ENCODE data around the gene SLCO2A1.

SLCO2A1 gene

DNA sequence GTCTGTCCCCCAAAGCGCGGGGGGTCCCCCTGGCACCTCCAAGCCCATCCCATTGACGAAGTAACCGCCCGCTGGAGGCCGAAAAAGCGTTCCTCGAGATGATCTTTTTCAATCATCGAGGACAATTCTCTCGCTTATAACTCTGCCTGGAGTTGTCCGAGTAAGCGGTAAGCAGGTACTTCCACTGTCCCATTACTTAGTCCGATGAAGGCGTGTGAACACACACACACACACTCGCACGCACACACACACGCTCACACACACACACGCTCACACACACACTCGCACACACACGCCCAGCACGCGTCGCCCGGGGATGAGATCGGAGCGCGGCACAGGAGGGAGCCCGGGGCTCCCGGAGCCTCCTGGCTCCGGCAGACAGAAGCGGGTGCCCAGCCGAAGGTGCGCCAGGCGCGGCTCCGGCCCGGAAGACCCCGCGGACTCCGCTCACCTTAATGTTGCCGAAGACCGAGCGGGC lies 430 bp downstream of the SLCO2A1 start (continued):
- TF ChIP-seq, protein P1, sequence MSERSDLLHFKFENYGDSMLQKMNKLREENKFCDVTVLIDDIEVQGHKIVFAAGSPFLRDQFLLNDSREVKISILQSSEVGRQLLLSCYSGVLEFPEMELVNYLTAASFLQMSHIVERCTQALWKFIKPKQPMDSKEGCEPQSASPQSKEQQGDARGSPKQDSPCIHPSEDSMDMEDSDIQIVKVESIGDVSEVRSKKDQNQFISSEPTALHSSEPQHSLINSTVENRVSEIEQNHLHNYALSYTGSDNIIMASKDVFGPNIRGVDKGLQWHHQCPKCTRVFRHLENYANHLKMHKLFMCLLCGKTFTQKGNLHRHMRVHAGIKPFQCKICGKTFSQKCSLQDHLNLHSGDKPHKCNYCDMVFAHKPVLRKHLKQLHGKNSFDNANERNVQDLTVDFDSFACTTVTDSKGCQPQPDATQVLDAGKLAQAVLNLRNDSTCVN (tag by site-specific recombination; optimal IDR thresholded peaks at IDR 0.05), result peak; percentile 81
- TF ChIP-seq ZNF558 (tag by site-specific recombination; IDR thresholded peaks at IDR 0.05) (no peak), ZNF239 (tag by site-specific recombination; IDR thresholded peaks at IDR 0.05) (no peak), PRDM4 (tag by site-specific recombination; IDR thresholded peaks at IDR 0.05) (no peak), ZNF654 (tag by site-specific recombination; IDR thresholded peaks at IDR 0.05; ENCODE audit: low read depth) (no peak), REPIN1 (tag by site-specific recombination; IDR thresholded peaks at IDR 0.05; ENCODE audit: low read depth) (no peak), ZNF600 (tag by site-specific recombination; IDR thresholded peaks at IDR 0.05) (no peak), ZBTB21 (tag by site-specific recombination; IDR thresholded peaks at IDR 0.05) (no peak), KLF16 (tag by site-specific recombination; IDR thresholded peaks at IDR 0.05) (no peak), REST (tag by site-specific recombination; IDR thresholded peaks at IDR 0.05) (no peak), ZFP41 (tag by site-specific recombination; IDR thresholded peaks at IDR 0.05; ENCODE audit: borderline replicate concordance) (no peak), ZNF394 (tag by site-specific recombination; IDR thresholded peaks at IDR 0.05; ENCODE audit: borderline replicate concordance) (no peak), MYNN (tag by site-specific recombination; IDR thresholded peaks at IDR 0.05; ENCODE audit: borderline replicate concordance) (no peak), ZBTB7A (tag by site-specific recombination; IDR thresholded peaks at IDR 0.05; ENCODE audit: low read depth) (no peak), HOXD13 (CRISPR knock-in tag; IDR thresholded peaks at IDR 0.05; ENCODE audit: borderline replicate concordance) (no peak), ZSCAN16 (tag by site-specific recombination; IDR thresholded peaks at IDR 0.05) (no peak), ZNF18 (tag by site-specific recombination; IDR thresholded peaks at IDR 0.05) (peak; percentile 73)
- TF ChIP-seq, protein P2, sequence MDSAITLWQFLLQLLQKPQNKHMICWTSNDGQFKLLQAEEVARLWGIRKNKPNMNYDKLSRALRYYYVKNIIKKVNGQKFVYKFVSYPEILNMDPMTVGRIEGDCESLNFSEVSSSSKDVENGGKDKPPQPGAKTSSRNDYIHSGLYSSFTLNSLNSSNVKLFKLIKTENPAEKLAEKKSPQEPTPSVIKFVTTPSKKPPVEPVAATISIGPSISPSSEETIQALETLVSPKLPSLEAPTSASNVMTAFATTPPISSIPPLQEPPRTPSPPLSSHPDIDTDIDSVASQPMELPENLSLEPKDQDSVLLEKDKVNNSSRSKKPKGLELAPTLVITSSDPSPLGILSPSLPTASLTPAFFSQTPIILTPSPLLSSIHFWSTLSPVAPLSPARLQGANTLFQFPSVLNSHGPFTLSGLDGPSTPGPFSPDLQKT (IDR thresholded peaks at IDR 0.05; ENCODE audit: borderline replicate concordance, low read depth, low read length), result no peak
- TF ChIP-seq, protein P3, sequence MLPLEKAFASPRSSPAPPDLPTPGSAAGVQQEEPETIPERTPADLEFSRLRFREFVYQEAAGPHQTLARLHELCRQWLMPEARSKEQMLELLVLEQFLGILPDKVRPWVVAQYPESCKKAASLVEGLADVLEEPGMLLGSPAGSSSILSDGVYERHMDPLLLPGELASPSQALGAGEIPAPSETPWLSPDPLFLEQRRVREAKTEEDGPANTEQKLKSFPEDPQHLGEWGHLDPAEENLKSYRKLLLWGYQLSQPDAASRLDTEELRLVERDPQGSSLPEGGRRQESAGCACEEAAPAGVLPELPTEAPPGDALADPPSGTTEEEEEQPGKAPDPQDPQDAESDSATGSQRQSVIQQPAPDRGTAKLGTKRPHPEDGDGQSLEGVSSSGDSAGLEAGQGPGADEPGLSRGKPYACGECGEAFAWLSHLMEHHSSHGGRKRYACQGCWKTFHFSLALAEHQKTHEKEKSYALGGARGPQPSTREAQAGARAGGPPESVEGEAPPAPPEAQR (tag by site-specific recombination; IDR thresholded peaks at IDR 0.05), result no peak
- TF ChIP-seq, protein P4, sequence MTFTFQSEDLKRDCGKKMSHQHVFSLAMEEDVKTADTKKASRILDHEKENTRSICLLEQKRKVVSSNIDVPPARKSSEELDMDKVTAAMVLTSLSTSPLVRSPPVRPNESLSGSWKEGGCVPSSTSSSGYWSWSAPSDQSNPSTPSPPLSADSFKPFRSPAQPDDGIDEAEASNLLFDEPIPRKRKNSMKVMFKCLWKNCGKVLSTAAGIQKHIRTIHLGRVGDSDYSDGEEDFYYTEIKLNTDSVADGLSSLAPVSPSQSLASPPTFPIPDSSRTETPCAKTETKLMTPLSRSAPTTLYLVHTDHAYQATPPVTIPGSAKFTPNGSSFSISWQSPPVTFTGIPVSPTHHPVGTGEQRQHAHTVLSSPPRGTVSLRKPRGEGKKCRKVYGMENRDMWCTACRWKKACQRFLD (tag by site-specific recombination; IDR thresholded peaks at IDR 0.05), result no peak
- TF ChIP-seq, protein P5, sequence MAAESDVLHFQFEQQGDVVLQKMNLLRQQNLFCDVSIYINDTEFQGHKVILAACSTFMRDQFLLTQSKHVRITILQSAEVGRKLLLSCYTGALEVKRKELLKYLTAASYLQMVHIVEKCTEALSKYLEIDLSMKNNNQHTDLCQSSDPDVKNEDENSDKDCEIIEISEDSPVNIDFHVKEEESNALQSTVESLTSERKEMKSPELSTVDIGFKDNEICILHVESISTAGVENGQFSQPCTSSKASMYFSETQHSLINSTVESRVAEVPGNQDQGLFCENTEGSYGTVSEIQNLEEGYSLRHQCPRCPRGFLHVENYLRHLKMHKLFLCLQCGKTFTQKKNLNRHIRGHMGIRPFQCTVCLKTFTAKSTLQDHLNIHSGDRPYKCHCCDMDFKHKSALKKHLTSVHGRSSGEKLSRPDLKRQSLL (tag by site-specific recombination; IDR thresholded peaks at IDR 0.05), result no peak
- TF ChIP-seq, protein P6, sequence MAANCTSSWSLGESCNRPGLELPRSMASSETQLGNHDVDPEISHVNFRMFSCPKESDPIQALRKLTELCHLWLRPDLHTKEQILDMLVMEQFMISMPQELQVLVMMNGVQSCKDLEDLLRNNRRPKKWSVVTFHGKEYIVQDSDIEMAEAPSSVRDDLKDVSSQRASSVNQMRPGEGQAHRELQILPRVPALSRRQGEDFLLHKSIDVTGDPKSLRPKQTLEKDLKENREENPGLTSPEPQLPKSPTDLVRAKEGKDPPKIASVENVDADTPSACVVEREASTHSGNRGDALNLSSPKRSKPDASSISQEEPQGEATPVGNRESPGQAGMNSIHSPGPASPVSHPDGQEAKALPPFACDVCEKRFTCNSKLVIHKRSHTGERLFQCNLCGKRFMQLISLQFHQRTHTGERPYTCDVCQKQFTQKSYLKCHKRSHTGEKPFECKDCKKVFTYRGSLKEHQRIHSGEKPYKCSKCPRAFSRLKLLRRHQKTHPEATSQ (tag by site-specific recombination; IDR thresholded peaks at IDR 0.05), result no peak
